ENCODE measurements around the gene PHACTR3.

PHACTR3 gene

DNA sequence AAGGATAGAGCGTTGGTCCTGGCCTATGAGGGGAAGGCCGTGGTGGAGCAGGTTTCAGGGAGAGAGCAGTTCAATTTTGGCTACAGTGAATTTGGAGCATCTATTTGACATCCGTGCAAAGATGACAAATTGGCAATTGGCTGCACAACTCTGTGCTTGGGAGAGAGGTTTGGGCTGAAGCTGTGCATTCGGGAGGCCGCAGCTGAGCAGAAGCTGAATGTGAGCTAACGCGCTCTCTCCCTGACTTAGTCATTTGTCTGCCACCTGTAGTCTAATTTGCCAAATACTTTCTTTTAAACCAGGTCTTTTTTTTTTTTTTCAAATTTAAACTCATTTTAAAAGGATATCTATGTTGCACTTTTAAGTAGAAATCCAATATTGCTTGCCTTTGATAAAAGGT, 78.8 kb downstream of the PHACTR3 start:
- TF ChIP-seq, protein P1, sequence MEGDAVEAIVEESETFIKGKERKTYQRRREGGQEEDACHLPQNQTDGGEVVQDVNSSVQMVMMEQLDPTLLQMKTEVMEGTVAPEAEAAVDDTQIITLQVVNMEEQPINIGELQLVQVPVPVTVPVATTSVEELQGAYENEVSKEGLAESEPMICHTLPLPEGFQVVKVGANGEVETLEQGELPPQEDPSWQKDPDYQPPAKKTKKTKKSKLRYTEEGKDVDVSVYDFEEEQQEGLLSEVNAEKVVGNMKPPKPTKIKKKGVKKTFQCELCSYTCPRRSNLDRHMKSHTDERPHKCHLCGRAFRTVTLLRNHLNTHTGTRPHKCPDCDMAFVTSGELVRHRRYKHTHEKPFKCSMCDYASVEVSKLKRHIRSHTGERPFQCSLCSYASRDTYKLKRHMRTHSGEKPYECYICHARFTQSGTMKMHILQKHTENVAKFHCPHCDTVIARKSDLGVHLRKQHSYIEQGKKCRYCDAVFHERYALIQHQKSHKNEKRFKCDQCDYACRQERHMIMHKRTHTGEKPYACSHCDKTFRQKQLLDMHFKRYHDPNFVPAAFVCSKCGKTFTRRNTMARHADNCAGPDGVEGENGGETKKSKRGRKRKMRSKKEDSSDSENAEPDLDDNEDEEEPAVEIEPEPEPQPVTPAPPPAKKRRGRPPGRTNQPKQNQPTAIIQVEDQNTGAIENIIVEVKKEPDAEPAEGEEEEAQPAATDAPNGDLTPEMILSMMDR (IDR thresholded peaks at IDR 0.05), result no peak
- Histone ChIP-seq H3K9me3 (no peaks in the 10 kb centered on the region), H3K27me3 (peaks cover 60% of the 10 kb centered on the region), H3K4me1 (ENCODE audit: control insufficient read depth in 1 of 2, insufficient read depth in 1 of 2, low read depth in 1 of 2, low read length in 1 of 2) (no peaks in the 10 kb centered on the region), H3K36me3 (no peaks in the 10 kb centered on the region), H3K4me3 (ENCODE audit: low read depth in 1 of 2, low read length in 1 of 2) (no peak overlapping the region), H3K27ac (no peak overlapping the region)

DNA sequence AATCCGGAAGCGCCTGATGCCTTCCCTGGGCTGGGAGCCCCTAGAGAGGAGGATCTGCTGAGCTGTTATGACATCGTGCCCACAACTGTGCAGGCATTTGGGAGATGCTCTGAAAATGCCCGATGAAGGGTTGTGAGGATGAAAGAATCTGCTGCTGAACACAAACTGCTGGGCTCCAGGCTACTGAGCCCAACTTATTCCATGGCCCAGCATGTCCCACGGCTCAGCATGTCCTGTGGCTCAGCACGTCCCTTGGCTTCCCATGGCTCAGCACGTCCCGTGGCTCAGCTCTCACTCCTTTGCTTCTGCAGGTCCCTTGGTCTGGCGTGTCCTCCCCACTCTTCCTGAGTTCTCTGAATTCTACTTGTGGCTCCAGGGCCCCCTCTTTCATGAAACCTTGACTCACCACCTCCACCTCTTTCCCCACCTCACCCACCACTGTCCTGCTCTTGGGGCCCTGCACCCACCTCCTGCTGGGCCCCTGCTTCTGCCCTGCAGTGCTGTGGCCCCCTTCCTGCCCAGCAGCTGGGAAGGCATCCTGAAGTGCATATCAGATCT, 80.4 kb downstream of the PHACTR3 start:
- Histone ChIP-seq H3K4me1 (ENCODE audit: control insufficient read depth in 1 of 2, insufficient read depth in 1 of 2, low read depth in 1 of 2, low read length in 1 of 2) (no peaks in the 10 kb centered on the region), H3K27me3 (peaks cover 55% of the 10 kb centered on the region), H3K9me3 (no peaks in the 10 kb centered on the region), H3K27ac (no peak overlapping the region), H3K36me3 (no peaks in the 10 kb centered on the region), H3K4me3 (ENCODE audit: low read depth in 1 of 2, low read length in 1 of 2) (no peak overlapping the region)
- TF ChIP-seq, protein P1 (IDR thresholded peaks at IDR 0.05), result no peak

DNA sequence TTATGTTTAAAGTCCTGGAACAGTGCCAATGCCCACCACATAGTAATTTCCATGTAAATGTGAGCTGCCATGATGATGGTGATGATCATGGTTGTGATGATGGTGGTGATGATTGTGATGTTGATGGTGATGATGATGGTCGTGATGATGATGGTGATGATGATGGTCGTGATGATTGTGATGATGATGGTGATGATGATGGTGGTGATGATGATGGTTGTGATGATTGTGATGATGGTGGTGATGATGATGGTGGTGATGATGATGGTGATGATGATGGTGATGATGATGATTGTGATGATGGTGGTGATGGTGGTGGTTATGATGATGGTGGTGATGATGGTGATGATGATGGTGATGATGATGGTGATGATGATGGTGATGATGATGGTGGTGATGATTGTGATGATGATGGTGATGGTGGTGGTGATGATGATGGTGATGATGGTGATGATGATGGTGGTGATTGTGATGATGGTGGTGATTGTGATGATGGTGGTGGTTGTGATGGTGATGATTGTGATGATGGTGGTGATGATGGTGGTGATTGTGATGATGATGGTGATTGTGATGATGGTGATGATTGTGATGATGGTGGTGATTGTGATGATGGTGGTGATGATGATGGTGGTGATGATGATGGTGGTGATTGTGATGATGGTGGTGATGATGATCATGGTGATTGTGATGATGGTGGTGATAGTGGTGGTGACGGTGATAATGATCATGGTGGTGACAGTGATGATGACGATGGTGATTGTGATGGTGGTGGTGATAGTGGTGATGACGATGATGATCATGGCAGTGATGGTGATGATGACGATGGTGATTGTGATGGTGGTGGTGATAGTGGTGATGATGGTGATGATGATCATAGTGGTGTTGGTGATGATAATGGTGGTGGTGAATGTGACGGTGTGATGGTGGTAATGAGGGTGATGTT, 82.3 kb downstream of the PHACTR3 start:
- Histone ChIP-seq H3K4me3 (ENCODE audit: low read depth in 1 of 2, low read length in 1 of 2) (no peak overlapping the region), H3K27me3 (peaks cover 61% of the 10 kb centered on the region), H3K36me3 (no peaks in the 10 kb centered on the region), H3K27ac (no peak overlapping the region), H3K4me1 (ENCODE audit: control insufficient read depth in 1 of 2, insufficient read depth in 1 of 2, low read depth in 1 of 2, low read length in 1 of 2) (no peaks in the 10 kb centered on the region), H3K9me3 (no peaks in the 10 kb centered on the region)
- TF ChIP-seq, protein P1 (IDR thresholded peaks at IDR 0.05), result no peak

DNA sequence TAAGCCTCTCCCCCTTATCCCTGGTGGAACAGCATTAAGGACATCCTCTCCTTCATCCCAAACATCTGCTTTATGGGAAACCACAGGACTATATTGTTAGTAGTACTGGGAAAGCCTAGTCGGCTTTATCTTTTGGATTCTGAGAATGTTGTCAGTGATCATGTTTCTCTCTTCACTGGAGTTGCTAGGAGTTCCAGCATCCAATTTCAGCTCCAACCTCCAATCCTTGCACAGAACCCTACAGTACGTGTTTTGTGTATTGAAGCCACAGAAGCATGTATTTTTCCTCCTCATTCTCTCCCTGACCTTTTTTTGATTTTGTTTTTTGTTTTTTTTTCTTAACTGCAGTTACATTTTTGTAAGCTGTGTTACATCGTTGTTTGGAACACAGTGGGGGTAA, 84.0 kb downstream of the PHACTR3 start:
- Histone ChIP-seq H3K9me3 (no peaks in the 10 kb centered on the region), H3K27me3 (peaks cover 64% of the 10 kb centered on the region), H3K36me3 (no peaks in the 10 kb centered on the region), H3K4me1 (ENCODE audit: control insufficient read depth in 1 of 2, insufficient read depth in 1 of 2, low read depth in 1 of 2, low read length in 1 of 2) (no peaks in the 10 kb centered on the region), H3K27ac (no peak overlapping the region), H3K4me3 (ENCODE audit: low read depth in 1 of 2, low read length in 1 of 2) (no peak overlapping the region)
- TF ChIP-seq, protein P1 (IDR thresholded peaks at IDR 0.05), result no peak

DNA sequence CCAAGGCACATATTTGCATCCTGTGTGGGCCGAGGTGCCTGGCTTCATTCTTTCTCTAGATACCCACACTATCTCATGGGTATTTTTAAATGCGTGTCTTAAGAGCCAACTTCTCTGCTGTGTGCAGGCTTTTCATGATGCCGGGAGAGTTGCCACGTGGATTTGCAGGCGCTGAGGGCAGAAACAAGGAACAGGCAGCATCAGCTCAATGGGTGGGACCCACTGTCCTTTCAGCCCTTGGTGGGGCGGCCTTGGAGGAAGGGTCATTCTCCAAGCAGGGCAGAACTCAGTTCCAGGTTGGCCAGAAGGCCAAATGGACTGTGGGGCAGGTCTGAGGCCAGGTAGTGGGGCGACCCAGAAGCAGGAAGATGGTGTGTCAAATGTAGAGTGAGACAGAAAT, 84.7 kb downstream of the PHACTR3 start:
- no peaks in the 10 kb centered on the region for H3K4me1 ChIP-seq (ENCODE audit: control insufficient read depth in 1 of 2, insufficient read depth in 1 of 2, low read depth in 1 of 2, low read length in 1 of 2)
- no peaks in the 10 kb centered on the region for H3K36me3 ChIP-seq
- H3K9me3 ChIP-seq, result no peaks in the 10 kb centered on the region
- H3K4me3 ChIP-seq (ENCODE audit: low read depth in 1 of 2, low read length in 1 of 2), result no peak overlapping the region
- H3K27ac ChIP-seq, result no peak overlapping the region
- H3K27me3 ChIP-seq, result peaks cover 66% of the 10 kb centered on the region
- TF ChIP-seq, protein P1 (IDR thresholded peaks at IDR 0.05), result no peak
